ENCODE data around the gene CAMK2D.

GRCh38 chr4:113768952-113769351 lies 7.4 kb upstream of the CAMK2D start:
- TF ChIP-seq SPI1 (IDR thresholded peaks at IDR 0.05; ENCODE audit: low read depth, low read length) (no peak), POLR2A (IDR thresholded peaks at IDR 0.05; ENCODE audit: low read depth, low read length) (no peak), TAF1 (IDR thresholded peaks at IDR 0.05; ENCODE audit: low read depth, low read length) (no peak), POLR2AphosphoS5 (IDR thresholded peaks at IDR 0.05; ENCODE audit: low read depth, low read length) (no peak), POU2F2 (IDR thresholded peaks at IDR 0.05; ENCODE audit: low read depth, low read length) (no peak)
